DLD1 (cell line): ENCODE measurements around the gene CCDC15.
"Not testable (repeated sequence)": the region's sequence is repeated elsewhere in the genome, so short reads cannot be mapped to it uniquely, and the experiment has no call there.

Experiments used
- in situ Hi-C: cut with HindIII; loops from 2 replicates; pipeline ENCODE4 v1.10.0; 2017; ENCODE audit warnings: low sequenced_read_pairs

Gene CCDC15

GRCh38 chr11:125080531-125080911, 126.5 kb downstream of the CCDC15 start:
- in situ Hi-C loops: no loop called here

- in situ Hi-C loops: no loop called here
Observed at GRCh38 chr11:125081098-125081798, 127.2 kb downstream of the CCDC15 start.

- in situ Hi-C loops: no loop called here
Observed at GRCh38 chr11:125082040-125082439, 128.0 kb downstream of the CCDC15 start.

GRCh38 chr11:125082611-125083311, 128.8 kb downstream of the CCDC15 start:
- in situ Hi-C loops: no loop called here

GRCh38 chr11:125083312-125084056, 129.5 kb downstream of the CCDC15 start:
- in situ Hi-C loops: no loop called here

- in situ Hi-C loops: no loop called here
Observed at GRCh38 chr11:125084057-125084416, 130.0 kb downstream of the CCDC15 start.

- in situ Hi-C loops: no loop called here
Observed at GRCh38 chr11:125084761-125085231, 130.8 kb downstream of the CCDC15 start.

GRCh38 chr11:125085301-125086081, 131.5 kb downstream of the CCDC15 start:
- in situ Hi-C loops: no loop called here

GRCh38 chr11:125086633-125087296, 132.8 kb downstream of the CCDC15 start:
- in situ Hi-C loops: no loop called here

GRCh38 chr11:125088123-125088522, 134.1 kb downstream of the CCDC15 start:
- in situ Hi-C loops: no loop called here

- in situ Hi-C loops: no loop called here
Observed at GRCh38 chr11:125088576-125089455, 134.8 kb downstream of the CCDC15 start.

GRCh38 chr11:125089481-125089880, 135.5 kb downstream of the CCDC15 start:
- in situ Hi-C loops: not testable (repeated sequence)

GRCh38 chr11:125090151-125090550, 136.1 kb downstream of the CCDC15 start:
- in situ Hi-C loops: not testable (repeated sequence)

- in situ Hi-C loops: no loop called here
Observed at GRCh38 chr11:125090816-125091215, 136.8 kb downstream of the CCDC15 start.
